Adrenal gland (tissue), 5 donors: ENCODE results near the gene TRIM62.

Experiments used
- CTCF ChIP-seq, 6 experiments: fragments of 450-650 bp in 4 of 6; fragments of 200-600 bp in 2 of 6; sonication (generic) in 1 of 6; IDR thresholded peaks; 1 replicate in 5 of 6; 2 replicates in 1 of 6; pipeline versions ENCODE4 v1.5.1 to v1.8.0; 2016 to 2021; ENCODE audit warnings: antibody characterized with exemption in 6 of 6, mild to moderate bottlenecking in 2 of 6, moderate library complexity in 1 of 6
- POLR2A ChIP-seq, 2 donors: fragments of 450-650 bp; IDR thresholded peaks; one replicate each; pipeline ENCODE4 v1.6.1; 2017; ENCODE audit warnings: antibody characterized with exemption in 2 of 2, mild to moderate bottlenecking in 2 of 2, moderate library complexity in 1 of 2
- donor health status: DM: no; HTN: no; CAD: no.

- TF ChIP-seq CTCF (IDR thresholded peaks at IDR 0.05) = no peak
- TF ChIP-seq POLR2A (IDR thresholded peaks at IDR 0.05) = no peak
Observed at GRCh38 chr1:33096363-33097005, 85.4 kb downstream of the TRIM62 start.
